Heart right ventricle (tissue), 16 donors: ENCODE measurements around the gene SEPSECS. TPM values are rescaled to one million over a fixed set of nuclear protein-coding genes. Genes with fewer than 3 reads are reported as not detected.

Experiments used
- ATAC-seq, 8 donors: fragments of 200-7000 bp; cut with Tn5 transposase; one replicate each; pipeline ENCODE4 v1.9.1; 2020; ENCODE audit warnings: mild to moderate bottlenecking in 8 of 8, moderate library complexity in 8 of 8, moderate number of reproducible peaks in 1 of 8
- DNase-seq, 2 donors: peaks; one replicate each; pipeline ENCODE4 v3.0.0-alpha.2; 2020
- H3K27ac ChIP-seq, 10 donors: fragments of 200-600 bp; sonication (generic) in 2 of 10; one replicate each; pipeline versions ENCODE4 v1.5.0 to v1.8.0; 2020 to 2022; ENCODE audit warnings: mild to moderate bottlenecking in 3 of 10
- H3K27me3 ChIP-seq, 7 donors: fragments of 200-600 bp; one replicate each; pipeline ENCODE4 v1.8.0; 2021 to 2022; ENCODE audit warnings: mild to moderate bottlenecking in 2 of 7
- H3K36me3 ChIP-seq, 9 donors: fragments of 200-600 bp; sonication (generic) in 1 of 9; one replicate each; pipeline versions ENCODE4 v1.5.0 to v1.8.0; 2020 to 2022; ENCODE audit warnings: mild to moderate bottlenecking in 2 of 9
- H3K4me1 ChIP-seq, 9 donors: fragments of 200-600 bp; sonication (generic) in 1 of 9; one replicate each; pipeline versions ENCODE4 v1.5.0 to v1.8.0; 2020 to 2022; ENCODE audit warnings: mild to moderate bottlenecking in 4 of 9
- H3K4me3 ChIP-seq, 10 donors: fragments of 200-600 bp; sonication (generic) in 2 of 10; one replicate each; pipeline versions ENCODE4 v1.5.0 to v1.8.0; 2020 to 2022; ENCODE audit warnings: mild to moderate bottlenecking in 7 of 10, moderate library complexity in 2 of 10
- H3K9me3 ChIP-seq, 11 donors: fragments of 200-600 bp in 10 of 11; sonication (generic) in 2 of 11; one replicate each; pipeline versions ENCODE4 v1.5.0 to v1.8.0; 2013 to 2022; ENCODE audit warnings: mild to moderate bottlenecking in 2 of 11, control low read depth in 1 of 11, moderate library complexity in 1 of 11
- WGBS, 2 donors: extraction: QIAGEN DNeasy Blood & Tissue Kit; methylation state at CpG; one replicate each; pipeline ENCODE4 v1.1.7; 2013; ENCODE audit warnings: inconsistent platforms in 1 of 2; 5-methylcytosine and 5-hydroxymethylcytosine counted together
- intact Hi-C, 10 donors: fragments of 100-400 bp; cut with DNase I; formaldehyde crosslinking; loops; one replicate each; pipeline versions ENCODE4 v1.11.1 to v1.14.2; 2022
- polyA plus RNA-seq, 2 donors: library from polyadenylated mRNA; stranded (reverse); fragments of 200-250 nt; gene quantifications; one replicate each; pipeline ENCODE4 v1.2.3, GENCODE V29; 2013
- total RNA-seq, 10 donors: library from RNA; stranded (reverse); fragmentation: NEBNext Ultra II Directional in 3 of 10; extraction: Animal tissue kit (Norgen Biotek cat#: 25700) in 3 of 10; gene quantifications; one replicate each; pipeline versions ENCODE4 v1.2.1 to v1.2.4, GENCODE V29; 2021 to 2023
- TF ChIP-seq, protein P1 (sequence below), 9 donors: fragments of 200-600 bp; sonication (generic) in 2 of 9; IDR thresholded peaks; one replicate each; pipeline versions ENCODE4 v1.5.0 to v1.8.0; 2021 to 2022; ENCODE audit warnings: antibody characterized with exemption in 9 of 9, mild to moderate bottlenecking in 5 of 9, moderate library complexity in 1 of 9
- donor health status: Arrhythmogenic right ventricular cardiomyopathy.
- donor health status: ischemic (EF 13 %, LVEDD 7.1; RV severe dilation, severe dysfunction).
- donor health status: healthy with polysubstance abuse.
- donor health status: DM: no; HTN: yes; CAD: no.
- donor health status: DM: no; HTN: no; CAD: no.
- donor health status: ischemic (EF 25% LVEDD 6.9; RV normal size, moderate dysfunction).
- donor health status: ischemic (EF 25% LVEDD 5.7; RV mildly dilated, moderate dysfunction).
- donor health status: healthy.
- donor health status: DM: yes; HTN: yes; CAD: no.
- donor health status: Ischemic cardiomyopathy.
- donor health status: ischemic (EF 35%, LVEDD 5.7; RV mildly dilated, moderate dysfunction).
- donor health status: nonischemic (EF 11% LVEDD 7.7; RV severe dilation, severe dysfunction).
- donor health status: DM: yes; HTN: yes; CAD: no.
- donor health status: PGD.
- donor health status: ischemic (EF 29% LVEDD 5.4; RV normal size, mild dysfunction).
- donor health status: nonischemic (EF 23%, LVEDD 6.1; RV moderate dilation, normal function).

Gene SEPSECS
- total and polyA plus RNA-seq, 12 donors = 1.3 to 9.1 (median 6.0) TPM

DNA sequence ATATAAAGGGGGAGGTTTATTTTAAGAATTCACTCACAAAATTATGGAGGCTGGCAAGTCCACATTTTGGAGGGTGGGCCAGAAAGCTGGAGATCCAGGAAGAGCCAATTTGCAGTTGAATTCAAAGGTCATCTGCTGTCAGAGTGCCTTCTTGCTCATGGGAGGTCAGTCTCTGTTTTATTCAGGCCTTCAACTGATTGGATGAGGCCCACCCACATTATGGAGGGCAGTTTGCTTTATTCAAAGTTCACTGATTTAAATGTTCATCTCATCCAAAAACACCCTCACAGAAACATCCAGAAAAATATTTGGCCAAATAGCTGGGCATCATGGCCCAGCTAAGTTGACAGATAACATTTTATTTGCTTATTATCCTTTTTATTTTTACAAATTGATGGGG, 59.5 kb downstream of the SEPSECS start:
- peaks cover 6 to 45% (median 35%) of the 10 kb centered on the region in 9 donors for H3K4me1 ChIP-seq
- H3K27me3 ChIP-seq = no peaks in the 10 kb centered on the region
- intact Hi-C loops = no loop called here
- no peaks in the 10 kb centered on the region for H3K36me3 ChIP-seq
- H3K4me3 ChIP-seq = no peak overlapping the region
- peaks cover 0 to 6% (median 0%) of the 10 kb centered on the region in 11 donors for H3K9me3 ChIP-seq
- TF ChIP-seq, protein P1, sequence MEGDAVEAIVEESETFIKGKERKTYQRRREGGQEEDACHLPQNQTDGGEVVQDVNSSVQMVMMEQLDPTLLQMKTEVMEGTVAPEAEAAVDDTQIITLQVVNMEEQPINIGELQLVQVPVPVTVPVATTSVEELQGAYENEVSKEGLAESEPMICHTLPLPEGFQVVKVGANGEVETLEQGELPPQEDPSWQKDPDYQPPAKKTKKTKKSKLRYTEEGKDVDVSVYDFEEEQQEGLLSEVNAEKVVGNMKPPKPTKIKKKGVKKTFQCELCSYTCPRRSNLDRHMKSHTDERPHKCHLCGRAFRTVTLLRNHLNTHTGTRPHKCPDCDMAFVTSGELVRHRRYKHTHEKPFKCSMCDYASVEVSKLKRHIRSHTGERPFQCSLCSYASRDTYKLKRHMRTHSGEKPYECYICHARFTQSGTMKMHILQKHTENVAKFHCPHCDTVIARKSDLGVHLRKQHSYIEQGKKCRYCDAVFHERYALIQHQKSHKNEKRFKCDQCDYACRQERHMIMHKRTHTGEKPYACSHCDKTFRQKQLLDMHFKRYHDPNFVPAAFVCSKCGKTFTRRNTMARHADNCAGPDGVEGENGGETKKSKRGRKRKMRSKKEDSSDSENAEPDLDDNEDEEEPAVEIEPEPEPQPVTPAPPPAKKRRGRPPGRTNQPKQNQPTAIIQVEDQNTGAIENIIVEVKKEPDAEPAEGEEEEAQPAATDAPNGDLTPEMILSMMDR (IDR thresholded peaks at IDR 0.05) = no peak
- no peak for ATAC-seq
- no peak for DNase-seq
- peak overlapping the region in 3 of 10 donors; percentile 71 to 83 (median 81) for H3K27ac ChIP-seq

DNA sequence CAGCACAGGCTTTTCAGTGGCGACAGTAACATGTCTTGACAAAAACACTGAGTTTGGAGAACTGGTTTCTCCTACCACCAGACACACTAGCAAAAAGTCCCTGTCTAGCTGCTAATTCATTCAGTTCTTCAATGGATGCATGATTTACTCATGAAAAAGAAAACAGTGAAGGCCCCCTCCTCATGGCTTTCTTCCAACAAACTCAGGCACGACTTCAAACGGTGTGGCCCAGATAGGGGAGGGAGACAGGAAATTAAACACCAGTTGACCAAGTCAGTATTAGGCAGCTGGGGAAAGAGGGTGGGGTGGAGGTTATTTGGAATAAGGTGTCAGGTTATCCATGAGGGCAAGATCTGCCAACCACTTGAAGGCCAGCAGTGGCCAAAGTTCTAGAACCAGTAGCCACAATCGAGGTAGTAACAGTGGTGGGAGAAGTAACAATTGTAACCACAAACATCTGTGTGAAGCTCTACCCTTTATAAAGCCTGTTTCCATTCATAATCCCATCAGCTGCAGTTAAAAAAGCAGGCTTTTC, 60.2 kb downstream of the SEPSECS start:
- H3K4me1 ChIP-seq = peaks cover 6 to 45% (median 35%) of the 10 kb centered on the region in 9 donors
- no peak for DNase-seq
- H3K36me3 ChIP-seq = no peaks in the 10 kb centered on the region
- H3K4me3 ChIP-seq = no peak overlapping the region
- H3K27me3 ChIP-seq = no peaks in the 10 kb centered on the region
- peak overlapping the region; percentile 51 to 83 (median 78) for H3K27ac ChIP-seq
- ATAC-seq = peak in 3 of 8 donors; percentile 9 to 14 (median 10)
- intact Hi-C loops = no loop called here
- peaks cover 0 to 6% (median 0%) of the 10 kb centered on the region in 11 donors for H3K9me3 ChIP-seq
- 23 to 29% methylated on average over 4 of the region's 4 CpGs for WGBS, 2 donors
- TF ChIP-seq, protein P1 (IDR thresholded peaks at IDR 0.05) = no peak

DNA sequence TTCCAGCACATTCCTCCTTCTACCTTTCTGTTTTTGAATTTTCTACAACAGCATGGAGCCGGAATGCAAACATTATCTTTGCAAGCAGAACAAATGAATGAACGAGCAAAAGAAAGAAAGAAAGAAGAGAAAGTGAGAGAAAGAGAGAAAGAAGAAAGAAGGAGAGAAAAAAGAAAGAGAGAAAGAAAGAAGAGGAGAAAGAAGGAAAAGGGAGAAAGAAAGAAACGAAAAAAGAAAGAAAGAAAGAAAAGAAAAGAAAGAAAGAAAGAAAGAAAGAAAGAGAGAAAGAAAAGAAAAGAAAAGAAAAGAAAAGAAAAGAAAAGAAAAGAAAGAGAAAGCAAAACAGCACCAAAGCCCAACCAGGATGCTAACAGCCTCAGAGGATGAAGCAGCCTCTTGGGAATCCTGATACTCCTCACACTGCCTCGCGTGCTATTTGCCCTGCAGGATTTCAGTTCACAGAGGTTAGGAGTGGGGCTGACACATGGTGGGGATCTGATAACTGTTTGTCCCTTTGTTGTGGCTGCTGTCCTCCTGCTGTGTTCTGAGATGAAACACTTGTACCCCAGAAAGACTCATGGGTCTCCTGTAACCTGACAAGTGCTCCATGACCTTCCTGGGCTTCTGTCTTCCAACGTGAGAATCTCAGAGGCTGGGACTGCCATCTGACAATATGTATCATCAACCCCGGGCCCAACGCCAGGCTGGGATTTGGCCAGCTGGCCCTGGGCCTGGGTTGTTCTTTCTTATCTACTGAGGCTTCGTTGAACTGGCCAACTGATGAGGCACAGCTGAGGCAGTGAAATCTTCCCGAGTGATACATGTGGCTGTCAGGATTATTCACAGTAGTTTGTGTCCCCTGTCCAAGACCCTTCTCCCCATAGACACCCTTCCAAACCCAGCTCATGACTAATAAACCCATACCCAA, 61.0 kb downstream of the SEPSECS start:
- TF ChIP-seq, protein P1 (IDR thresholded peaks at IDR 0.05) = no peak
- intact Hi-C loops = loop anchor here in 1 of 10 donors (10.0 kb wide), 1 partner anchor 46 kb away; no protein-coding TSS in a partner anchor

DNA sequence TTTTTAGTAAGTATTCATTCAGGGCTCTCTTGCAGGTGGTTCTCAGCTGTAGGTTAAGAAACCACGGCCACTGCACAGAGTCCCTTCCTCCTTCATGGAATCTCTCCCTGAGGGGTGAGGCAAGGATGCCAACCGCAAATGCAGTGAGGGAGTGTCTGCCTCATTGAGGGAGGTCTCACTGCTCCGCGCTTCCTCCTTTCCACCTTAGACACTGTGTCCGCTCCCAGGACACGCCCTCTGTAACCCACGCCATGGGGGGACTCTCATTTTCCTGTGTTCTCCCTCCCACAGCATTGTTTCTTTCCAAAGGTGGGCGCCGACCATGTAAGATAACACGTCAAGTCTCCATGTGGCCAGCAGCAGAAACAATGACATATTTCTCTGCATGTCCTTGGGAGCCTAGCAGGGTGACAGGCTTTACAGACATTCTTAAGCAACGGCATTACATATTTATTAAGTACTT, 63.2 kb downstream of the SEPSECS start:
- no peaks in the 10 kb centered on the region for H3K36me3 ChIP-seq
- no peaks in the 10 kb centered on the region for H3K27me3 ChIP-seq
- ATAC-seq (no peak), DNase-seq (no peak)
- TF ChIP-seq, protein P1 (IDR thresholded peaks at IDR 0.05) = no peak
- WGBS, 2 donors = 81 to 87% methylated on average over 11 of the region's 11 CpGs
- intact Hi-C loops = loop anchor here in 1 of 10 donors (10.0 kb wide), 1 partner anchor 48 kb away; no protein-coding TSS in a partner anchor
- H3K4me3 ChIP-seq = no peak overlapping the region
- H3K9me3 ChIP-seq = peaks cover 0 to 13% (median 2%) of the 10 kb centered on the region in 11 donors
- peaks cover 0 to 29% (median 22%) of the 10 kb centered on the region in 9 donors for H3K4me1 ChIP-seq
- no peak overlapping the region for H3K27ac ChIP-seq

More for the DNA sequence above, 61.0 kb downstream of the SEPSECS start:
- WGBS, 2 donors = 23 to 26% methylated on average over 10 of the region's 10 CpGs
- peak overlapping the region; percentile 51 to 83 (median 78) for H3K27ac ChIP-seq
- ATAC-seq (peak; percentile 71 to 93 (median 89)), DNase-seq (peak; percentile 80 to 81)
- H3K36me3 ChIP-seq = no peaks in the 10 kb centered on the region
- no peak overlapping the region for H3K4me3 ChIP-seq
- H3K9me3 ChIP-seq = peaks cover 0 to 6% (median 0%) of the 10 kb centered on the region in 11 donors
- peaks cover 6 to 41% (median 34%) of the 10 kb centered on the region in 9 donors for H3K4me1 ChIP-seq
- no peaks in the 10 kb centered on the region for H3K27me3 ChIP-seq
